ENCODE results near the gene NCAPG.

Gene NCAPG

DNA sequence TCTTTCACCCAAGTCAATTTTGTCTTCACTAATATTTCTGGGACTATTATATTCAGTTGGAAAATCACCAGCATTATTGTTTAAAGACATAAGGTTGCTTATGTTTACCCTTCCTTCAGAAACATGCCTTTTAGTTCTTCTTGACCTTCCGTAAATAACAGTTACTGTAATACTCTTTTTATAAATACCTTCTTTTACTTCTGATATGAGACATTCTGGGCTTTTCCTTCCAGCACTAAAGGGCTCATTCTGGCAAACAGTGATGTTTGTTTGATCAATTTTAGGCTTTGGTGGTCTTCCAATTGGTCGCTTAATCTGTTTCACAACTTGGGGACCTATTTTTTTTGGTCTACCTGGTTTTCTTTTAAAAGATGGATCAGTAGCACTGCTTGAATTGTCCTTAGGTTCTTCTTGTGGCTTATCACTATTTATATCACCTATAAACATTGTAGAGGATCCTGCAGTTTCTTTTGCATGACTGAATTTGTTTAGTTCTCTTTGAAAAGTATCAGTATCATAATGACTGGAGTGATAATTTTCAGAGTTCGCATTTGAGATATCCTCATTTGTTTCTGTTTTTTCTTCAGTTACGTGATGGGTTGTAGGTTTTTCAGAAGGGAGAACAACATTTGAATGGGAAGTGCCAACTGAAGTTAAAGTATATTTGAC, 64.8 kb downstream of the NCAPG start:
- DNase-seq (ENCODE audit: low read depth) = no peak

DNA sequence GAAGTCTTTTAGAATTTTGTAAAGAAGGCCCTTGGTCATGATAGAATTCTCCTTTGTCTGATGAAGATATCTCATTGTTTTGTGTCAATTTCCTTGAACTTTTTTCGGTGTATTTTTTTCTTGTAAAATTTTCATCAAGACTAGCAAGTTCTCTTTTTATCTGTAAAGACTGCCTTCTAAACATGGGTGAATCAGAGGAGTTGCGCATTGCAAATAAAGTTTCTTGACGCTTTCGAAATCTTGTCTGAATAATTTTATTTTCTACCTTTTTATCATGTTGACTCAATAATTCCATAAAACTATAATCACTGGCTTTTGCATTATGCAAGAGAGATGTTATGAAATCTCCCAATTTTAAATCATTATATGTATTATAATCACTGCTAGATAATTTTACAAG, 66.2 kb downstream of the NCAPG start:
- no peak for DNase-seq (ENCODE audit: low read depth)

DNA sequence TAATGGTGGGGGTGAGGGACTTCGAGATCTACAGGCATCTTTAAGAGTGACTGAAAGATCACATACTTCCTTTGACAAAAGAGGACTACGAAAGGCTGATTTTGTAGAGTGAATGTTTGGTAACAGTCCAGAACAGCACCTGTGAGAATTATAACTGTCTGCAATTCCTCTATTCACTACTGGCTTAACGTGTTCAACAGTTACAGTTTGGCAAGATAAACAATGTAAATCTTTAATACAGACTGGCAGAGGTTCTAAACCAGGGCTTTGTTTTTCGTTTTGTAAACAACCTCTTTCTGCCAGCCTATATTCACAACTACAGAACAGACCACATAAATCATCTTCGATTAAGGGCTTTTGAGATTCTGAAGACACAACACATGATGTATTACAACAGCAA, 66.9 kb downstream of the NCAPG start:
- DNase-seq (ENCODE audit: low read depth) = no peak

DNA sequence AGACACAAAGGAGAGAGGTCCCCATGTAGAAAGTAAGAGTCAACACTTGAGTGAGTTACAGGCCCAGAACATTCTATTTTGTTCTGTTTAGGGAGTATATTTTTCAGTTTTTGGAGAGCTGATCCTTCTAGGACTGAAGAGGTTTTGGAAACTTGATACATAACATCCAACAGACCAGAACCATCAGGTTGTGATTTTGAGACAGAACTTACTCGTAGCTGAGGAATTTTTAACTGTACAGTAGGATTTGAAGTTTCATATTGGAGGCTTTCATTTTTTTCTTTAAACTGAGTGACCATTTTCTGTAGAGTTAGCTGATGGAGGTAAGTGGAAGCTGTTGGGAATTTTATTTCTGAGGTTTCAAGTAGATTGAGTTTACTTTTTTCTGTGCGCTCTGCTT, 73.3 kb downstream of the NCAPG start:
- DNase-seq (ENCODE audit: low read depth) = no peak

DNA sequence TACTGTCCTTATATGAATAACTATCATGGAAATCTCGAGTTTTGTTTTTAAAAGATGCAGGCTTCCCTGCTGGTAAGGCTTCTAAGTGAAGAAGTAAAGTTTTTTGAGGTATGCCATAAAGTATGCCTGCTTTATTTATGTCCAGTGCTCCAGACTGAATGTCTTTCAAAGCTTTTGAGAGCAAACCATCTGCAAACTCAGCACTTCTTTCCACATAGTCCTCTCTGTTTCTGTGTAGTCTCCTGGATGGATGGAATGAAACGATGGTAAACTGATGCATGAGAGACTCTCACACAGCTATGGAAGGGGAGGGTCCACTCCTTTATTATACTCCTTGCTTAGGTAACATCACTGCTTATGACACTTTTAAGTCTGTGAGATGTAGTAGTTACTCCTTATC, 73.7 kb downstream of the NCAPG start:
- no peak for DNase-seq (ENCODE audit: low read depth)

DNA sequence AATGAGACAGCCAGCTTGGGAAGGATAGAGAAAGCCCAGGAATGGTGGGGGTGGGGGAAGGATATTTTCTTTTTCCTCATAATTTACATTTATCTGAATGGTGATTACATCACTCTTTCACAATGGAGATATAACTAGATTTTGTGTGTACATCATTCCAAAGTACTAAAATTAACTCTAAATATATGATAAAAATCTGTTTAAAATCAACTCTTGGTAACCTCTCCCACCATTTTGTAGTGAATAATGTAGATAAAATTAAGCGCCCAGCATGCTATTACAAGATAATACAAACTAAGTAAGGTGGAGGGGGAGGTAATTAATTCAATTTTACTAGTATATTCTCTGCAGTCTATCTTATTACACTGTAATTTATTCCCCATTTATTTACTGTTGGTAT, 78.9 kb downstream of the NCAPG start:
- no peak for DNase-seq (ENCODE audit: low read depth)

DNA sequence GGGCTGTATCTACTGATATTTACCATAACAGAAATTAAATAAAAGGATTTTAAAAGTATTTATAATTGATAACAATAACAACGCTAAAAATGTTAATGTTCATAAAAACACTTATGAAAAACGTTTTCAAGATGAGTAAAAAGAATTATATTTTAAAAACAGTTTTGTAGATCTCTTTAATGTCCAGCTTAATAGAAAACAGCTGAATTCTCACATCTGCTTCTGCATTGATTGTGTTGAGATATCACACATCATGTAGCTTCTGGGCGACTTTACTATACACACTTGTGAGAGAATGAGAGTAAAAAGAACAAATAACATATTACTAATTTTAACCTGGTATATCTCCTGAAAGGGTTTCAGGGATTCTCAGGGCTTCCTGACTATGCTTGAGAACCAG, 83.6 kb downstream of the NCAPG start:
- DNase-seq (ENCODE audit: low read depth) = no peak

All from stimulated activated CD8-positive, alpha-beta memory T cell treated with anti-CD3 and anti-CD28 coated beads, Interleukin-15, amount 100 ng/mL, for 24 hours (primary cell).